HepG2 (cell line): Measurements from ENCODE around the gene PPFIA3. TPM values are rescaled to one million over a fixed set of nuclear protein-coding genes. Genes with fewer than 3 reads are reported as not detected.

Experiments used
- HNF4A ChIP-seq: sonication (generic); formaldehyde crosslinking; IDR thresholded peaks from 2 replicates; pipeline ENCODE4 v1.4.0; 2020; ENCODE audit warnings: missing genetic modification reagents
- PRDM15 ChIP-seq: sonication (generic); formaldehyde crosslinking; IDR thresholded peaks from 2 replicates; pipeline ENCODE4 v1.4.0; 2020; ENCODE audit warnings: missing genetic modification reagents
- THAP9 ChIP-seq: sonication (generic); formaldehyde crosslinking; IDR thresholded peaks from 2 replicates; pipeline ENCODE4; 2020; ENCODE audit warnings: missing genetic modification reagents, mild to moderate bottlenecking, borderline replicate concordance
- ZNF550 ChIP-seq: sonication (generic); formaldehyde crosslinking; IDR thresholded peaks from 2 replicates; pipeline ENCODE4 v1.4.0; 2020; ENCODE audit warnings: mild to moderate bottlenecking, missing genetic modification reagents, borderline replicate concordance
- polyA plus RNA-seq, 8 experiments: library from polyadenylated mRNA; depleted of rRNA in 3 of 8; stranded (reverse) in 7 of 8; unstranded in 1 of 8; fragments of >200 nt; fragmentation: Illumina TruSeq in 4 of 8; extraction: Trizol in 4 of 8; gene quantifications; 2 replicates each; pipeline versions ENCODE4 v1.2.1 to v1.2.3, GENCODE V29; 2011 to 2016; ENCODE audit warnings: low read depth in 4 of 8, missing spikeins in 1 of 8, mixed read lengths in 1 of 8; ENCODE audit not compliant: insufficient read depth in 1 of 8
- total RNA-seq, 5 experiments: library from RNA; depleted of rRNA; stranded (reverse); fragments of >200 nt; fragmentation: Illumina TruSeq; extraction: Trizol; gene quantifications; 2 replicates each; pipeline ENCODE4 v1.2.3, GENCODE V29; 2016; ENCODE audit warnings: low read depth in 1 of 5
- TF ChIP-seq, protein P1 (sequence below): sonication (generic); formaldehyde crosslinking; IDR thresholded peaks from 2 replicates; pipeline ENCODE4 v1.4.0; 2020; ENCODE audit warnings: missing genetic modification reagents, low read depth, mild to moderate bottlenecking, borderline replicate concordance
- TF ChIP-seq, protein P2 (sequence below): sonication (generic); formaldehyde crosslinking; IDR thresholded peaks from 2 replicates; pipeline ENCODE4 v1.4.0; 2020; ENCODE audit warnings: missing genetic modification reagents, borderline replicate concordance

Gene PPFIA3
- total and polyA plus RNA-seq, 2 of the 13 experiments (the other 11 are each of a cell fraction or from before 2014, with no cell fraction given) = 6.7 to 8.6 TPM

GRCh38 chr19:49118565-49119410 is 556 bp upstream of the PPFIA3 start, which contains the start of gene C19orf73 (continued):
- TF ChIP-seq PRDM15 (CRISPR knock-in tag) (0 out of 2 replicates have a peak, but pooled peaks have one; percentile 29), HNF4A (CRISPR knock-in tag) (no peak; the same call in none of the 2 replicates), ZNF550 (peak; percentile 16; the same call in 1 of the 2 replicates), THAP9 (CRISPR knock-in tag) (peak; percentile 65; the same call in 1 of the 2 replicates)
- TF ChIP-seq, protein P1, sequence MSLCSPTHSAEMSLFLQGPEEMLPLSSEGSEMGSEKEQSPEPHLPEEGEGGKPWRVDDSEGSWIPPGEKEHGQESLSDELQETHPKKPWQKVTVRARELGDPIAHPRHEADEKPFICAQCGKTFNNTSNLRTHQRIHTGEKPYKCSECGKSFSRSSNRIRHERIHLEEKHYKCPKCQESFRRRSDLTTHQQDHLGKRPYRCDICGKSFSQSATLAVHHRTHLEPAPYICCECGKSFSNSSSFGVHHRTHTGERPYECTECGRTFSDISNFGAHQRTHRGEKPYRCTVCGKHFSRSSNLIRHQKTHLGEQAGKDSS (CRISPR knock-in tag) = peak; percentile 79
- TF ChIP-seq, protein P2, sequence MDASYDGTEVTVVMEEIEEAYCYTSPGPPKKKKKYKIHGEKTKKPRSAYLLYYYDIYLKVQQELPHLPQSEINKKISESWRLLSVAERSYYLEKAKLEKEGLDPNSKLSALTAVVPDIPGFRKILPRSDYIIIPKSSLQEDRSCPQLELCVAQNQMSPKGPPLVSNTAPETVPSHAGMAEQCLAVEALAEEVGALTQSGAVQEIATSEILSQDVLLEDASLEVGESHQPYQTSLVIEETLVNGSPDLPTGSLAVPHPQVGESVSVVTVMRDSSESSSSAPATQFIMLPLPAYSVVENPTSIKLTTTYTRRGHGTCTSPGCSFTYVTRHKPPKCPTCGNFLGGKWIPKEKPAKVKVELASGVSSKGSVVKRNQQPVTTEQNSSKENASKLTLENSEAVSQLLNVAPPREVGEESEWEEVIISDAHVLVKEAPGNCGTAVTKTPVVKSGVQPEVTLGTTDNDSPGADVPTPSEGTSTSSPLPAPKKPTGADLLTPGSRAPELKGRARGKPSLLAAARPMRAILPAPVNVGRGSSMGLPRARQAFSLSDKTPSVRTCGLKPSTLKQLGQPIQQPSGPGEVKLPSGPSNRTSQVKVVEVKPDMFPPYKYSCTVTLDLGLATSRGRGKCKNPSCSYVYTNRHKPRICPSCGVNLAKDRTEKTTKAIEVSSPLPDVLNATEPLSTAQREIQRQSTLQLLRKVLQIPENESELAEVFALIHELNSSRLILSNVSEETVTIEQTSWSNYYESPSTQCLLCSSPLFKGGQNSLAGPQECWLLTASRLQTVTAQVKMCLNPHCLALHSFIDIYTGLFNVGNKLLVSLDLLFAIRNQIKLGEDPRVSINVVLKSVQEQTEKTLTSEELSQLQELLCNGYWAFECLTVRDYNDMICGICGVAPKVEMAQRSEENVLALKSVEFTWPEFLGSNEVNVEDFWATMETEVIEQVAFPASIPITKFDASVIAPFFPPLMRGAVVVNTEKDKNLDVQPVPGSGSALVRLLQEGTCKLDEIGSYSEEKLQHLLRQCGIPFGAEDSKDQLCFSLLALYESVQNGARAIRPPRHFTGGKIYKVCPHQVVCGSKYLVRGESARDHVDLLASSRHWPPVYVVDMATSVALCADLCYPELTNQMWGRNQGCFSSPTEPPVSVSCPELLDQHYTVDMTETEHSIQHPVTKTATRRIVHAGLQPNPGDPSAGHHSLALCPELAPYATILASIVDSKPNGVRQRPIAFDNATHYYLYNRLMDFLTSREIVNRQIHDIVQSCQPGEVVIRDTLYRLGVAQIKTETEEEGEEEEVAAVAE (CRISPR knock-in tag) = 0 out of 2 replicates have a peak, but pooled peaks have one; percentile 35
